HS-27A (cell line): ENCODE data around the gene ARCN1.
"Not testable (repeated sequence)": the region's sequence is repeated elsewhere in the genome, so short reads cannot be mapped to it uniquely, and the experiment has no call there.

ENCODE experiments used
- DNase-seq: peaks from one replicate; pipeline ENCODE4 v3.0.0-alpha.2; 2012; ENCODE audit warnings: low read depth, missing footprints

The ARCN1 gene

DNA sequence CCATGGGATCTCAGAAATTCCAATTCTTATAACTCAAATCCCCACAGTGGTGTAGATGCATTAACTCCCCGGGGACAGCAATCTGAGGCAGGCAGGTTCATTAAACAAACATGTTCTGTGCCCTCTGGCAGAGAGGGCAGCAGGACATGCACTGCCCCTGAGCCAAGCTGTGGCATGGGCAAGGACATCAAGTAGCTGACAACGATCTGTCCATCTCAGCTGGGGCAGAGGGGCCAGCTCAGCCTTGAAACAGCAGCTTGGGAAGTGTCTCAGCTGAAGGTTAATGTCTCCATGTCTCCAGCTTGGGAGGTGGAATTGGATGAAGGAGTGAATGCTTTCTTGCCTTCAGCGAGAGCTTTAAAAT lies 27.6 kb upstream of the ARCN1 start:
- DNase-seq = no peak

GRCh38 chr11:118545533-118545932 lies 26.7 kb upstream of the ARCN1 start:
- no peak for DNase-seq

GRCh38 chr11:118547132-118547531 lies 25.1 kb upstream of the ARCN1 start:
- DNase-seq = no peak

DNA sequence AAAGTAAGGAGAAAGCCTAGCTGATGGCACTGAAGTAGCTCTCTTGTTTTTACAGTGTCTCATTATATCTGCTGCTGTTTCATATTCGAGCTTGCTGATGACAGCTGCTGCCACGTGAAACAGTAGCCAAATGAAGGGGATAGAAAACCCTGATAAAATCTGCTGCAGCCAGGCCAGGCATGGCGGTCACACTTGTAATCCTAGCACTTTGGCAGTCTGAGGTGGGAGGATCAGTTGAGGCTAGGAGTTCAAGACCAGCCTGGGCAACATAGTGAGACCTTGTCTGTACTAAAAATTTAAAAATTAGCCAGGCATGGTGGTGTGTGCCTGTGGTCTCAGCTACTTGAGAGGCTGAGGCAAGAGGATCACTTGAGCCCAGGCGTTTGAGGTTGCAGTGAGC lies 19.9 kb upstream of the ARCN1 start:
- DNase-seq = no peak

- no peak for DNase-seq
Observed at GRCh38 chr11:118560806-118561205, 11.4 kb upstream of the ARCN1 start.

DNA sequence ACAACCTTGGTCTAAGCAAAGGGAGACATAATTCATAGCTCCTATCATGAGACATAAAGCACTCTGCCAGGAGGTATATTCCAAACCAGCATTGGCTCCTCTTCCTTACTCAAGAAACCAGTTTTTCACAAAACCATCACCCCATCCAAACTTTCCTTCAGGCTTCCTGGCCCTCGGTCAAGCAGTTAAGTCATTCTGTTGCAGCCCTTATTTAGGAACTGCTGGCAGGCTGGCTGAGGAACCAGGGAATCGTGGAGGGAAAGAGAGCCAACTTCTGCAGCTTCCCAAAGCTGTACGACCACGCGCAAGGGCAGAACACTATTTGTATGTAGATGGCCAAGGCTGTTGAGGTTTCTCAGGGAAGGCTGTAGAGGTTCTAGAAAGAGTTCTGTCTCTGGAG lies 7.2 kb upstream of the ARCN1 start:
- no peak for DNase-seq

DNA sequence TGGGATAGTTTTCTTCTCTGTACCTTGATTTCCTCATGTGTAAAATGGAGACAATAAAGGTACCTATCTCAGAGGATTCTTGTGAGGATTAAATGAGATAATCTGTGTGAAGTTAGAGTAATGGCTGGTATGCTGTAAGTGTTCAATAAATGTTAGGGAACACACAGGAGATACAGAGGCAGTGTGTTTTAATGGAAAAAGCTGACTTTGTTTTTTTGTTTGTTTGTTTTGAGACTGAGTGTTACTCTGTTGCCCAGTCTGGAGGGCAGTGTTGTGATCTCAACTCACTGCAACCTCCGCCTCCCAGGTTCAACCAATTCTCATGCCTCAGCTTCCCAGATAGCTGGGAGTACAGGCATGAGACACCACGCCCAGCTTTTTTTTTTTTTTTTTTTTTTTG lies 2.5 kb upstream of the ARCN1 start:
- no peak for DNase-seq

- no peak for DNase-seq
Observed at GRCh38 chr11:118570787-118571186, 1.4 kb upstream of the ARCN1 start.

GRCh38 chr11:118571701-118572060 lies 528 bp upstream of the ARCN1 start:
- not testable (repeated sequence) for DNase-seq

- DNase-seq = no peak
Observed at GRCh38 chr11:118572981-118573550, 857 bp downstream of the ARCN1 start.

DNA sequence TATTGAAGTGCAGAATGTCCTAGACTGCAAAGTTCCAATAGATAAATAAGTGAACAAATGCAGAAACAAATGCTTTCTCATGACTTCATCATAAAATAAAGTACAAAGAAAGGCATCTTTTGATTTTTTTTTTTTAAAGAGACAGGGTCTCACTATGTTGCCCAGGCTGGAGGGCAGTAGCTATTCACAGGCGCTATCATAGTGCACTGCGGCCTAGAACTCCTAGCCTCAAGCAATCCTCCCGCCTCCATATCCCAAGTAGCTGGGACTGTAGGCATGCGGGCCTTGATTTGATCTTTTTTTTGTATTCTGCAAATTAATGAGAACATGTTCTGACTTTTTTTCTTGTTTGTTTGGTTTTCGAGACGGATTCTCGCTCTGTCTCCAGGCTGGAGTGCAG lies 2.4 kb downstream of the ARCN1 start:
- DNase-seq = no peak

GRCh38 chr11:118577995-118578394 lies 5.8 kb downstream of the ARCN1 start:
- DNase-seq = not testable (repeated sequence)

DNA sequence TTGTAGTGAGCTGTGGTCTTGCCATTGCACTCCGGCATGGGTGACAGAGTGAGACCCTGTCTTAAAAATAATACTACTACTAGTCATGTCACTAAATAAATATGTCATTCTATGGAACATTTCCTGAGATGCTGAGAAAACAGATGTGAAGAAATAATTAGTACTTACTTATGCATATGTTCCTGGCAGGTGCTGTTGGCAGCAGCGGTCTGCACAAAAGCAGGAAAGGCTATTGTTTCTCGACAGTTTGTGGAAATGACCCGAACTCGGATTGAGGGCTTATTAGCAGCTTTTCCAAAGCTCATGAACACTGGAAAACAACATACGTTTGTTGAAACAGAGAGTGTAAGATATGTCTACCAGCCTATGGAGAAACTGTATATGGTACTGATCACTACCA lies 8.8 kb downstream of the ARCN1 start:
- DNase-seq = no peak

GRCh38 chr11:118587952-118588351 lies 15.7 kb downstream of the ARCN1 start:
- no peak for DNase-seq

DNA sequence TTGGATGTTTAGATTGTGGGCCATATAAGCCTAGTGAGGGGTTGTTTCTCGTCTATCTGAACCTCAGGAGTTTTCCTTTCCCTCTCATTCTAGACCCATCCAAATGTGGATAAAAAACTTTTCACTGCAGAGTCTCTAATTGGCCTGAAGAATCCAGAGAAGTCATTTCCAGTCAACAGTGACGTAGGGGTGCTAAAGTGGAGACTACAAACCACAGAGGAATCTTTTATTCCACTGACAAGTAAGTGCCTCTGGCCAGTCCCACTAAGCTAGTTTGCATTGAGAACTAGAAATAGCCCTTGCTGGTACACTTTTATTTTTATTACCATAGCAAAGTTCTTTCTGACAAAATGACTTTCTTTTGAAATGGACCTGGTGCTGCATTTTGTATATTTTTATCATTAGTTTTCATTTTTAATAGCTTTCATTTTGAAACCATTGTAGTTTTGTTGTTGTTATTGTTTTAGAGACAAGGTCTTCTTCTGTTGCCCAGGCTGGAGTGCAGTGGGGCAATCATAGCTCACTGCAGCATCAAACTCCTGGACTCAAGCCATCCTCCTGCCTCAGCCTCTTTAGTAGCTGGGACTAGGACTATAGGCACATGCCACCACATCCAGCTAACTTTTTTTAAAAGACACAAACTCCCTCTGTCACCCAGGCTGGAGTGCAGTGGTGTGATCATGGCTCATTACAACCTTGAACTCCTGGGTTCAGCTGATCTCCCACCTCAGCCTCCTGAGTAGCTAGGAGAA lies 20.6 kb downstream of the ARCN1 start:
- no peak for DNase-seq

- not testable (repeated sequence) for DNase-seq
Observed at GRCh38 chr11:118594984-118595383, 22.8 kb downstream of the ARCN1 start.

DNA sequence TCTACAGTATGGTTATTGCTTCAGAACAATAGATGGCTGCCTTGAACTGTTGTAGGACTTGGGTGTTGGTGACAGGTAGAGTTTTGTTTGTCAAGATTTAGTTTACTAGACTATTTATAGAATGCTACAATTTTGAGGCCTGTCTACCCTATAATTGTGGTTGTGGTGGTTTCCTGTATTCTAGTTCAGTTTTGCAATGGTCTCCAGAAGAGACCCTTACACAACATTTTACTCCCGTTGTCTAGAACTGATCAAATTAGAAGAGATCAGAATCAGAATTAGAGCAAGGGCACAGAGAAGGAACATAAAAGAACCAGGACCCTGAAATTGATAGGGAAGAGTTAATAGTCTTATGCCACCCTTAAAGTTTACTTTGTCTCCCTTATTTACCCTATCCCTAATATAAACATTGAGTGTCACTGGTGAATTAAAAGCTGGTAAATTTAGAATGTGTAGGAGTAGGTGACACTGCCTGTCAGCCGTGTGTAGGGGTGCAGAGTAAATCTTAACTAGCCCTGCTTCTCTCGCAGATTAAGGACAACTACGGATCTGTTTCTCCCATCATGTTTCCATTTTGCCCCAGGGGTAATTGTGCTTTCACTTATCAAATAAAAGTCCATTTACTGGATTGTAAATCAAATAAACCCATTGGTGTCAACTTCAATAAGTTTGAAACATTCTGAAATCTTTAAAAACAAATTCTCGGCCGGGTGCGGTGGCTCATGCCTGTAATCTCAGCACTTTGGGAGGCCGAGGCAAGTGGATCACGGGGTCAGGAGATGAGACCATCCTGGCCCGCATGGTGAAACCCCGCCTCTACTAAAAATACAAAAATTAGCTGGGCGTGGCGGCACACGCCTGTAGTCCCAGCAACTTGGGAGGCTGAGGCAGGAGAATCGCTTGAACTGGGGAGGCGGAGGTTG lies 24.3 kb downstream of the ARCN1 start:
- no peak for DNase-seq

DNA sequence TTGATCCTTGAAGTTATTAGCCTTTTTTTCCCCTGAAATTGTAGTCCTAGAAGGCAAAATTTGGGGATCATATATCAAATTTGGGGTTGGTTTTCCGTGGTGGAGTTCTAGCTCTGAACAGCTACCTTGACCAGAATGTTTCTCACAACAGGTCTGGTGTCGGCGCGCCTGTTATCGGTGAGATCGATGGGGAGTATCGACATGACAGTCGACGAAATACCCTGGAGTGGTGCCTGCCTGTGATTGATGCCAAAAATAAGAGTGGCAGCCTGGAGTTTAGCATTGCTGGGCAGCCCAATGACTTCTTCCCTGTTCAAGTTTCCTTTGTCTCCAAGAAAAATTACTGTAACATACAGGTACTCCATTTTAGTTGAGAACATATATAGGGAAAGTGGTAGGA lies 25.3 kb downstream of the ARCN1 start:
- DNase-seq = no peak

GRCh38 chr11:118602331-118602730 lies 30.1 kb downstream of the ARCN1 start:
- DNase-seq = no peak

- not testable (repeated sequence) for DNase-seq
Observed at GRCh38 chr11:118603709-118604108, 31.5 kb downstream of the ARCN1 start.

DNA sequence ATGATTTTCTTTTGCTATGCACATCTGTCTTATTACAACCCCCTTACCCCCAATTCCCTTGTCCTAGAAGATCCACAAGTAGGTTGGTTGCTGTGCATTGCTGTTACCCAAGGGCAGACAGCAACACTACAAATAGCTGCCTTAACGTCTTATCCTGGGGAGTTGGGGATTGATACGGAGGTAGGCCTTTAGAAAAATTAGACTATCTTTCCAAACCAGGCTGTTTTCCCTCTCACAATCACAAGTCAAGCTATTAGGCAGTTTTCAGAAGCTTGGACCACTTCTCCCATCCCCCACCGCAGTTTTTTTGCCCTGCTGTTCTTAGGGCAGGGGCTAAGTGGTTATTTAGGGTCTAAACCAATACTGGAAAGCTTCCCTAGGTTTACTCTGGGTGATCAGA lies 32.4 kb downstream of the ARCN1 start:
- DNase-seq = no peak

DNA sequence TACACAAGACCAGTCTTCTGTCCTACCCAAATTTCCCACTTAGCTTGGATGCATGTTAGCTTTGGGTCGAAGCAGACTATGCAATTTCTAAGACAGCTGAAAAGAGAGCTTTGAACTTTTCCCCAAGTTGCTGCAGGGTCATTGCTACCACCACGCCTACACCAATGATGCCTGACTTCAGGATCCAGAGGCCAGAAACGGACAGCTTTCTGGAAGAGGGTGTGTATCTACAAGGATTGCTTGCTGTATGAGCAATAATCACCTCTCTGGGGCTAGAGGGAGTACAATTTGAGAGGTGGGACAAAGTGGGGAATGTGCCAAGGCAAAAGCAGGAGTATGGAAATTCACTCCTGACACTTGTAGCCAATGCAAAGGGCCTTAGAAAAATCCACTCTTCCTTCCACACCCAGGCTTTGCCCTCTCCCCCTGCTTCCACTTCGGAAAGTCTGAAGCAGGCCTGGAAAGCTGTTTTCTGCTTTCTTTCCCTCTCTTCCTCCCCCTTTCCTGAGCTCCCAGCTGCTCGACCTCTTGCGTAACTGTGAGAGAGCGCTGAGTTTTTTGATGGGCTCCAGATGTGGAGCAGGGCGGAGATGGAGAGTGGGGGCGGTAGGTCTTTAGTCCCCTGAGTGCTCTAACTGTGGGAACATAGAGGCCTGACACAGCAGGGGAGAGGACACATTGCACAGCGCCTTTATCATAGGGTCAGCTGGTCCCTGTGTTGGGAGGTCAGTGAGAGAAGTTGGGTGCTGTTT lies 33.1 kb downstream of the ARCN1 start:
- no peak for DNase-seq
